Epidermal melanocyte (primary cell): Measurements from ENCODE around the gene CHSY1.
A peak's percentile ranks its signal among the peaks of the same experiment; 100 is the strongest.

ENCODE experiments used
- DNase-seq: peaks from one replicate; pipeline ENCODE4 v3.0.0; 2011; ENCODE audit warnings: low spot score; ENCODE audit not compliant: insufficient read length

Gene CHSY1

GRCh38 chr15:101211897-101212296 is 40.0 kb downstream of the CHSY1 start:
- DNase-seq, result no peak

GRCh38 chr15:101210466-101210865 is 41.4 kb downstream of the CHSY1 start:
- no peak for DNase-seq

- DNase-seq, result no peak
Measured at GRCh38 chr15:101210058-101210457, 41.8 kb downstream of the CHSY1 start.

GRCh38 chr15:101209285-101209845 is 42.5 kb downstream of the CHSY1 start:
- DNase-seq, result no peak

- no peak for DNase-seq
Measured at GRCh38 chr15:101207867-101208288, 44.0 kb downstream of the CHSY1 start.

- DNase-seq, result no peak
Measured at GRCh38 chr15:101206176-101206591, 45.7 kb downstream of the CHSY1 start.

GRCh38 chr15:101204739-101205535 is 46.9 kb downstream of the CHSY1 start:
- no peak for DNase-seq

- no peak for DNase-seq
Measured at GRCh38 chr15:101203607-101204189, 48.1 kb downstream of the CHSY1 start.

- no peak for DNase-seq
Measured at GRCh38 chr15:101203029-101203573, 48.7 kb downstream of the CHSY1 start.

- DNase-seq, result peak; percentile 55
Measured at GRCh38 chr15:101201411-101202174, 50.3 kb downstream of the CHSY1 start.

GRCh38 chr15:101200181-101200580 is 51.7 kb downstream of the CHSY1 start:
- no peak for DNase-seq

GRCh38 chr15:101198800-101199199 is 53.0 kb downstream of the CHSY1 start:
- no peak for DNase-seq

GRCh38 chr15:101198031-101198575 is 53.7 kb downstream of the CHSY1 start:
- DNase-seq, result no peak

GRCh38 chr15:101194546-101195125 is 57.2 kb downstream of the CHSY1 start:
- DNase-seq, result no peak

- DNase-seq, result no peak
Measured at GRCh38 chr15:101193806-101194545, 57.9 kb downstream of the CHSY1 start.

- DNase-seq, result no peak
Measured at GRCh38 chr15:101193120-101193644, 58.7 kb downstream of the CHSY1 start.

- DNase-seq, result no peak
Measured at GRCh38 chr15:101192081-101192480, 59.8 kb downstream of the CHSY1 start.

GRCh38 chr15:101191242-101191641 is 60.6 kb downstream of the CHSY1 start:
- no peak for DNase-seq

- no peak for DNase-seq
Measured at GRCh38 chr15:101190092-101190595, 61.7 kb downstream of the CHSY1 start.
